ENCODE measurements around the gene CTNNBL1.
"Not testable (repeated sequence)": the region's sequence is repeated elsewhere in the genome, so short reads cannot be mapped to it uniquely, and the experiment has no call there.

Gene CTNNBL1

GRCh38 chr20:37711001-37711400 lies 17.2 kb downstream of the CTNNBL1 start:
- DNase-seq: no peak
- no peaks in the 10 kb centered on the region for H3K27me3 ChIP-seq
- H3K4me3 ChIP-seq: no peak overlapping the region
- no peaks in the 10 kb centered on the region for H3K36me3 ChIP-seq
- H3K9me3 ChIP-seq: no peaks in the 10 kb centered on the region
- no peak overlapping the region for H3K27ac ChIP-seq
- intact Hi-C loops (cut with DNase I; ENCODE audit: low total_unique reads): no loop called here
- H3K4me1 ChIP-seq: peaks cover 0 to 11% (median 5%) of the 10 kb centered on the region in 4 donors
- TF ChIP-seq, protein P1, sequence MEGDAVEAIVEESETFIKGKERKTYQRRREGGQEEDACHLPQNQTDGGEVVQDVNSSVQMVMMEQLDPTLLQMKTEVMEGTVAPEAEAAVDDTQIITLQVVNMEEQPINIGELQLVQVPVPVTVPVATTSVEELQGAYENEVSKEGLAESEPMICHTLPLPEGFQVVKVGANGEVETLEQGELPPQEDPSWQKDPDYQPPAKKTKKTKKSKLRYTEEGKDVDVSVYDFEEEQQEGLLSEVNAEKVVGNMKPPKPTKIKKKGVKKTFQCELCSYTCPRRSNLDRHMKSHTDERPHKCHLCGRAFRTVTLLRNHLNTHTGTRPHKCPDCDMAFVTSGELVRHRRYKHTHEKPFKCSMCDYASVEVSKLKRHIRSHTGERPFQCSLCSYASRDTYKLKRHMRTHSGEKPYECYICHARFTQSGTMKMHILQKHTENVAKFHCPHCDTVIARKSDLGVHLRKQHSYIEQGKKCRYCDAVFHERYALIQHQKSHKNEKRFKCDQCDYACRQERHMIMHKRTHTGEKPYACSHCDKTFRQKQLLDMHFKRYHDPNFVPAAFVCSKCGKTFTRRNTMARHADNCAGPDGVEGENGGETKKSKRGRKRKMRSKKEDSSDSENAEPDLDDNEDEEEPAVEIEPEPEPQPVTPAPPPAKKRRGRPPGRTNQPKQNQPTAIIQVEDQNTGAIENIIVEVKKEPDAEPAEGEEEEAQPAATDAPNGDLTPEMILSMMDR (IDR thresholded peaks at IDR 0.05): no peak

GRCh38 chr20:37711994-37712964 lies 18.4 kb downstream of the CTNNBL1 start:
- Histone ChIP-seq H3K36me3 (no peaks in the 10 kb centered on the region), H3K27ac (no peak overlapping the region), H3K4me1 (peaks cover 0 to 11% (median 5%) of the 10 kb centered on the region in 4 donors), H3K27me3 (no peaks in the 10 kb centered on the region), H3K9me3 (no peaks in the 10 kb centered on the region), H3K4me3 (no peak overlapping the region)
- no peak for DNase-seq
- intact Hi-C loops (cut with DNase I; ENCODE audit: low total_unique reads): no loop called here
- TF ChIP-seq, protein P1 (IDR thresholded peaks at IDR 0.05): no peak

DNA sequence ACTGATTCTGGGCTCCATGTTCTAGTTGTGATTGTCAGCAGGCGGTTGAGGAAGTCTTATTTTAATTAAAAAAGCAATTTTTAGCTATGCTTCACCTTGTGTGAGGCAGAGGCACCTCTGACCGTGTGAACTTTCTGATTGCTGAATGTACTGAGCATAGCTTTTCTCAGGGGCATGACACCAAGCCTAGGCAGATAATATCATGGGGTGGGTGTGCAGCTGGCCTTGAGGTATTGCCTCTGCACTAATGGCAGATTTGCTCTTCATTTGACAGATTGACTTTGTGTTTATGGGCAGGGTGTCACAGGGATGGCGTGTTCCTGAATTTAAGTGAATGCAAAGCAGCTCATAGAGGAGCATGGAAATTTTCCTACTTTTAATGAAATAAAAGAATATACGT lies 19.6 kb downstream of the CTNNBL1 start:
- no peak for DNase-seq
- Histone ChIP-seq H3K27ac (no peak overlapping the region), H3K9me3 (no peaks in the 10 kb centered on the region), H3K4me1 (peaks cover 0 to 11% (median 5%) of the 10 kb centered on the region in 4 donors), H3K36me3 (no peaks in the 10 kb centered on the region), H3K4me3 (no peak overlapping the region), H3K27me3 (no peaks in the 10 kb centered on the region)
- intact Hi-C loops (cut with DNase I; ENCODE audit: low total_unique reads): no loop called here
- TF ChIP-seq, protein P1 (IDR thresholded peaks at IDR 0.05): no peak

DNA sequence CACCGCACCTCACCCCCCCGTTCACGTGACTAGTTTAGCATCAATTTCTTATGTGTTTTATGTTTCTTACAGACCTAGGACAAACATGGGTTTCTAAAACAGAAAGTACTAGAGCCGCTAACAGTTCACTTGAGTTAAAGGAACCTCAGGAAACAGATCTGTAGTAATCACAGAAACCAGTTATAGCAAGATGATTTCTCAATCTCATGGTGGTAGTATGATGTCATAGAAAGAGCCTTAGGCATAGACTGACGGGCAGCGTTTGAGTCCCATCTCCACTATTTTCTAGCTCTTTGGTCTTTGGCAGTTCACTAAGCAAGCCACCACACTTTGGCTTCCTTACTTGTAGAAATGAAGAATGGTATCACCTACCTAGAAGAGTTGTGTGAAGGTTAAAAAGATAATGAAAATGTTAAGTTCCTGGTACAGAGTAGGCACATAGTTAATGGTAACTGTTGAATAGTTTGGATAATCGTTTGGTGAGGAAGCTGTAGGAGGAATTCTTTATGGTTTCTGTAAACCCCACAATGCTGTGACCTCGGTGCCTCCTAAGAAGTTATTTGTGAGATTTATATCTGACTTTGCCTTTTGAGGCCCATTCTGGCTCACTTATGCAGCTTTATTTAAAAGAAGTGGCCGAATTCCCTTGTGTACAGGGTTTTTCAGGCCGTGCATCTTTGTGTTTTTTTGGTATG lies 21.3 kb downstream of the CTNNBL1 start:
- Histone ChIP-seq H3K9me3 (no peaks in the 10 kb centered on the region), H3K36me3 (no peaks in the 10 kb centered on the region), H3K27me3 (no peaks in the 10 kb centered on the region), H3K4me1 (peaks cover 0 to 11% (median 5%) of the 10 kb centered on the region in 4 donors), H3K27ac (no peak overlapping the region), H3K4me3 (no peak overlapping the region)
- TF ChIP-seq, protein P1 (IDR thresholded peaks at IDR 0.05): no peak
- intact Hi-C loops (cut with DNase I; ENCODE audit: low total_unique reads): no loop called here
- DNase-seq: no peak

DNA sequence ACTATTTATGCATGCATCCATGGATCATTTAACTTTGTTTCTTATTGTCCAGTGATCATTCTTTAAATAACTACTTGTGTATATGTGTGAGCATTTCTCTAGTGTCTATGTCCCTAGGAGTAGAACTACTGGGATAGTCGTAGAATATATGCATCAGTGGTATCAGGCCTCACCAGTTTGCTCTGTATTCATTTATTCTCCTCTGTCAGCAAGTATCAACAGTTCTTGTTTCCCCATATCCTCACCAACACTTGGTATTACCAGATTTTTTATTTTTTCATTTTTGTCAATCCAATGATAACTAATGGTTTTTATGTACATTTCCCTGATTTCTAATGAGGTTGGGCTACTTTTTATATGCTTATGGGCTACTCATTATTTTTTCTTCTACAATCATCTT lies 27.9 kb downstream of the CTNNBL1 start:
- H3K36me3 ChIP-seq: no peaks in the 10 kb centered on the region

DNA sequence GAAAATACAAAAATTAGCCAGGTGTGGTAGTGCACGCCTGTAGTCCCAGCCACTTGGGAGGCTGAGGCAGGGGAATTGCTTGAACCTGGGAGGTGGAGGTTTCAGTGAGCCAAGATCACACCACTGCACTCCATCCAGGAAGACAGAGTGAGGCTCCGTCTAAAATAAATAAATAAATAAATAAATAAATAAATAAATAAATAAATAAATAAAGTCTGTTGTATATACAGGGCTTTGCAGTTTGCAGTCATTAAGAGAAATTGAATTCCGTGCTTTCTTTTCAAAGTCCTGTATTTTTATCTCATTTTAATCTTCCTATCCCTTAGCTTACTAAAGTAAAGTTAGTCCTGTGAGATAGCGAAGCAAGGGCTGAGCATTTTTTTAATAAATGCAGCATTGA lies 28.5 kb downstream of the CTNNBL1 start:
- H3K9me3 ChIP-seq; H3K36me3 ChIP-seq; H3K27me3 ChIP-seq; H3K27ac ChIP-seq; DNase-seq; intact Hi-C loops (cut with DNase I; ENCODE audit: low total_unique reads); H3K4me3 ChIP-seq: not testable (repeated sequence)
- H3K4me1 ChIP-seq: peaks cover 0 to 12% (median 2%) of the 10 kb centered on the region in 4 donors

More for the DNA sequence above, 27.9 kb downstream of the CTNNBL1 start:
- DNase-seq: no peak
- intact Hi-C loops (cut with DNase I; ENCODE audit: low total_unique reads): no loop called here
- Histone ChIP-seq H3K27ac (no peak overlapping the region), H3K4me3 (no peak overlapping the region), H3K27me3 (no peaks in the 10 kb centered on the region), H3K9me3 (no peaks in the 10 kb centered on the region), H3K4me1 (peaks cover 0 to 6% (median 2%) of the 10 kb centered on the region in 4 donors)
- TF ChIP-seq, protein P1 (IDR thresholded peaks at IDR 0.05): no peak
